ENCODE results near the gene FLII.
A peak's percentile ranks its signal among the peaks of the same experiment; 100 is the strongest.

FLII gene

DNA sequence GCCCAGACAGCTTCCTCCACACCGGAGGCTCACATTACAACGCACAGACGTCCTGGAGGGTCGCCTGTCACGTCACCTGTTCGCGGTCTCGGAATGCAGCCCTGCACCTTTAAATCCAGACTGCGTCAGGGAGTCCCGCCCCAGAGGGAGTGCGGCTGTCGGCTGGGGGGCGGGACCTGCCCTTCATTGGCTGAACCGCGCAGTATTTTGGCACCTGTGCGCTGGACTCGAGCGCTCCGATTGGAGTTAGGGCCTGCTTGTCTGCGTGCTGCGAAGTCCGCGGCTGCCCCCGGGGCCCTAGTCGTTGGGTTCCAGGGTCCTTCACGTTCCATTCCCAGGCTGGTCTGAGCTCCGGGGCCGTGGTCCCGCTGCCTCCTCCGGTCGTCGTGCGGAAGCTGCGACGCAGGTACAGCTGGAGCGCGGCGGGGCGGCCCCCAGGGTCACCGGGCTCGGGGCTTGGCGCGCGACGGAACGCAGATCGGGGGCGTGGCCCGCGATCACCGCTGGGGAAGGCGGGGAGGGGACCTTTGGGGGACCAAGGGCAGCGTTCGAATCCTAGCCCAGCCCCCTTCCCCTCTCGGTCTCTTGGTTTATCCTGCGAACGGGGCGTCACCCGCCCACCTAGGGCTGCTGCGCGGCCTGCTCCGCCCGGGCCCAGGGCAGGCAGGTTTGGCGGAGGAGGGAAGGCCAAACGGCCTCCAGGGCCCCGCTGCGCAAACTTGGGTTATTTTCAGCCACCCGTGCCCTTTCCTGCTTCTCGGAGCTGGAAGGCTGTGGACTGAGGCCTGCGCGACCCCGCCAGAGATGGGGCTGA lies 2.0 kb upstream of the FLII start, which contains the start of gene MIEF2:
Gene MIEF2, plus strand, starts transcription at position 331 of the 814 bp plus-strand sequence. CDS start 2,059 bp downstream, outside the sequence.
- ATAC-seq: peak; percentile 92 to 93

DNA sequence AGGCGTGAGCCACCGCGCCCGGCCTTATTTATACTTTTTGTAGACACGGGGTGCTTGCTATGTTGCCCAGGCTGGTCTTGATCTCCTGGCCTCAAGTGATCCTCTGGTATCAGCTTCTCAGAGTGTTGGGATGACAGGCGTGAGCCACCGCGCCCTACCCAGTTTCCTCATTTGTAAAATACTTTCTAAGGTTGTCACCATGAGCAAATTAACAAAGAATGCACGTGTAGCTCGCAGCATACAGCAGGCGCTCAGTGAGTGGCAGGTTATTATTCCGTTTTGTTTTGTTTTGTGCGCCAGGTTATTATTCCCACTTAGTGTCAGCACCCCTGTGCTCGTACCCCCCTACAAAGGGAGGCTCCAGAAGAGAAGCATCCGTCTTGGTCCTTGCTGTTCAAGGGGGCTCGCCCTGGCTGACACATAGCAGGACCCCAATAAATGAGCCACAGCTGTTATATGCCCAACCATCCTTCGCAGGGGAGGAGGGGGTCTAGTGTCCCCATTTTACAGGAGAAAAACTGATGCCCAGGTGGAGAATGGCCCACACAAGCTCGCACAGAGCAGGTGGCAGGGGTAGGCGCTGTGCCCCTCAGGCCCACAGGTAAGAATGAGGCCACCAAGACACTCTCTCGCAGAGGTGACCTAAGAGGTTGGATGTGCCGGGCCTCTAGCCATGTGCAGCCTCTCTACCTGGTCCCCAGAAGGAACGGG lies 1.2 kb upstream of the FLII start:
- ATAC-seq: peak in 1 of 2 donors; percentile 0

DNA sequence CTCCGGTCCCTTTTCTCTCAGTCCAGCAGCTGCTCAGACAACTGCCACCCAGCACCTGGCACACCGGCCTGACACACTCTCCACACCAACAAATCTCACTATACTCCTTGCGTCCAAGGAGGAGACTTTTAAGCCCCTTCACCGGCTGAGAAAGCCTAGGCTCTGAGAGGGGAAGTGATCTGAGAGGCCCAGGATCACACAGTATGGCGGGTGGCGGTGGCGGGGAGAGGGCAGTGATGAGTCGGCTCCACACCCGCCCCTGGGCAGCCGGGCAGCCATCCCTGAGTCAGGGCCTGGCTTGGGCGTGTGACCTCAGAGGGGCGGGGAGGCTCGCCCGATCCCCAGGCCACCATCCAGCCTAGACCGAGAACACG lies 569 bp downstream of the FLII start:
- peak; percentile 35 to 39 for ATAC-seq

DNA sequence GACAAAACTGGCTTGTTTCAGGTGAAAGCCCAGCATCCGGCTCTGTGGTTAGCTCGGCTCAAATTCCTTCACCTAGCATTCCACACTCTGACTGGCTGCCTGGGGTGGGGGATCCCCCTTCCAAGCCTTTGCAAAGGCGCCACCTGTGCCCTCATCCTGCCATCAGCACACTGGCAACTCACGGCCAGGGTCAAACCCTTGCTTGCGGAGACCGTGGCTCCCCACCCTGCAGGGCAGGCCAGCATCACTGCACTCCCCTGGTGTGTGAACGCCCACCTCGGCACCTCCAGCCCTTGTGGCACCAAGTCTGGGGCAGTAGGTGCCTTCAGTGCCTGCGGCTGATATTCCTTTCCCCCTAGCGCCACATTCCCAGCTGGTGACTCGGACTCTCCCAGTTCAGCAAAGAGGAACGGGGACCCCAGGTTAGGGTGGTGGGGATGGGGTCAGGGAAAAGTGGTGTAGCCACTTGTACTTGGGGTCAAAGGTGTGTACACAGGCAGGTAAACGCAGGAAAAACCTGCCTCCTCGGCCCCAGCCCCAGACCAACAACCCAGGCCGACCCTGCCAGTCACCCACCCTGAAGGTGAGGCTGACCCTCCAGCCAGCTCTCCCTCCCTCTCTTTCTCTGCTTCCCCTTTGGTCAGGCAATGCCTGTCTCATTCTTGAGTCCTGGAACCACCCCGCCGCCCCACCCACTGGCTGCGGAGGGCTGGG lies 1.1 kb downstream of the FLII start:
- ATAC-seq: no peak

DNA sequence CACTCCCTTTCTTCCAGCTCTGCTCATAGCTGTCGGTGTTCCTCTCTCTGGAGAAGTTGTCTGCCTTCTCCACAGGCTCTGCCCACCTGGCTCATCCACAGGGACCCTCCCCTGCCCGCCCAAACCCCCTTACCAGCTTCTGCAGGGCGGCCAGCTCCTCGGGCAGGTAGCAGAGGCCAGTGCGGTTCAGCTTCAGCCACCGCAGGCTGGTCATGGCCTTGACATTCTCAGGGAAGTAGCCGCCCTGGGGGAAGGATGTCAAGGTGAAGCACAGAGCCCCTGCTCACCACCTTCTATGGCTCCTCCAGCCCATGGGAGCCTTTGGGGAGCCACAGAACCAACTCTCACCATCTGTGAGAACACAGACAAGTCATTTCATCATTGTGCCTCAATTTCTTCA lies 1.8 kb downstream of the FLII start:
- no peak for ATAC-seq

DNA sequence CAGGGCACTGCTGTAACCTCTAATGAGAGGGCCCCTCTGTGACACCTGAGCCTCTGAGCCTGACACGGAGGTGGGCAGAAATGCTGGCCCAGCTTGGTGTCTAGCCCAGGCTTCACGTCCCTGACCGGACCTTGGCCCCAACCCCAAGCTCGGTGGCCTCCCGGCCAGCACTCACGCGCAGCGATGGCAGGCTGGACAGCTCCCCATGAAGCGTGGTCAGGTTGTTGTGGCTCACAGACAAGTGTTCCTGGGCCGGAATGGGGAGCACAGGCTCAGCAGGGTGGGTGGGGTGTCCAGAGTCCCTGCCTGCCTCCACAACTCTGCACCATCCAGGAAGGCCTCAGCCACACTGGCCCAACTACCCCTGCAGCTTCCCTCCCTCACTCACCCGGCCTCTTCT lies 2.2 kb downstream of the FLII start:
- ATAC-seq: no peak

DNA sequence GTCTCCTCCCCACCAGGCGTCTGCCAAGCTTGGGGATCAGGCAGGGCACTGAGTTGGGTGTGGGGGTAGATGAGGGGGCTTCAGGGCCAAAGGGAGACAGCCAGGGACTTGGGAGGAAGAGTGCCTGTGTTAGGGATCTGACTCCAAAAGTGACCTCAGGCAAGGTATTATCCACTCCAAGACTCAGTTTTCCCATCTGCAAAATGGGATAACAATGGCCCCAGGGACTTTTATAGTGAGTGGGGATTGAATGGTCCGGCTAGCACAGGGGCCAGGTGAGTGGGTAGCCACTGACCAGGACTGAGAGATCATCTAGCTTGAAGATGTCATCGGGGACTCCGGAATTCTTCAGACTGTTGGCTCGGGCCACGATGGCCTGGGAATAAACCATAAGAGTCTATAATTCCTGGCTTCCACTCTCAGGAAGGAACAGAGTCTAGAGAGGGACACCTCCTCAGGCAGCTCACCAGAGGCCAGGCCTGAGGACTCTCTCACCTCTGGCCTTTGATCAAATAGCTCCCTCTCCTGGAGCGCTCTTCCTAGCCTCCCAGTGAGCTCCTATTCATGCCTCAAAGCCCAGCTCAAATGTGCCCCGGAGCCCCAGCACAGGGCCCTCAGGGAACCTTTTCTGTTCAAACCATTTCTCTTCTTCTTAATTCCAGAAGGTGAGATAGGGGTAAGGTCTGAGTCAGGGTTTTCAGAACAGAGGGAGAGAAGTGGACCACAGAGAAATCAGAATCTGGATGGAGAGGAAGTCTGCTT lies 3.5 kb downstream of the FLII start:
- ATAC-seq: no peak

DNA sequence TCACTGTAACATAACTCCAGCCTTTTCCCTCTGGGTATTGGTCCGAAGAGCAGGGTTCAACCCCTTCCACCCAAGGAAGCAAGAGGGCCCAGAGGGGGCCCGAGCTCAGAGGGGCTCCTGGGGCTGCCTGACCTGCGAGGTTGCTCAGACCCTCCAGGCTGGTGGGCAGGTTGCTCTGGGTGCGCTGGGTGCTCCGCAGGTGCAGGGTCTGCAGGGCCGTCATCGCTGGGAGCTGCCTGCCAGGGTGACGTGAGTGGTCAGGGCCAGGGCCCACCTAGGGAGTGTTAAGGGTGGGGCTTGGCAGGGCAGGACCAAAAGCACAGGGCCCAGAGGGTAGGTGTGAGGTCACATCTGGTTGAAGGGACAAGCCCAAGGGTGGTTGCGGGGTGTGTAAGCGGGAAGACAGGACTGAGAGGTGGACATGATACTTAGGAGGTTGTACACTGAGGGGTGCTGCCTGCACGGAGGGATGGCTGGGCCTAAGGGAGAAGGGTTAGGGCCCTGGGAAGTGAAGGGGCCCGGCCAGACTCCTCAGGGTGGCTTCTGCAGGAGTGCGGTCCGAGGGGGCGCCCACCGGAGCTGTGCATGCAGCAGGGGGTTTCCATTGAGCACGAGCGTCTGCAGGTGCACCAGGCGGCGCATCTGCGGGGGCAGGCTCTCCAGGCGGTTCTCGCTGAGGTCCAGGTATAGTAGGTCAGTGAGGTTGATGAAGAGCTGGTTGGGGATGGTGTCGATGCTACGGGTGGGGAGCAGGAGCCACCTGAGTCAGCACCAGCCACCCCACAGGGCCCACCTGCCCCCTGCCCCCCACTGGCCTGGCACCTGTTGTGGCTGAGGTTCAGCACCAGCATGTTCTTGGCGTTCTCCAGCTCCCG lies 4.4 kb downstream of the FLII start:
- ATAC-seq: no peak

DNA sequence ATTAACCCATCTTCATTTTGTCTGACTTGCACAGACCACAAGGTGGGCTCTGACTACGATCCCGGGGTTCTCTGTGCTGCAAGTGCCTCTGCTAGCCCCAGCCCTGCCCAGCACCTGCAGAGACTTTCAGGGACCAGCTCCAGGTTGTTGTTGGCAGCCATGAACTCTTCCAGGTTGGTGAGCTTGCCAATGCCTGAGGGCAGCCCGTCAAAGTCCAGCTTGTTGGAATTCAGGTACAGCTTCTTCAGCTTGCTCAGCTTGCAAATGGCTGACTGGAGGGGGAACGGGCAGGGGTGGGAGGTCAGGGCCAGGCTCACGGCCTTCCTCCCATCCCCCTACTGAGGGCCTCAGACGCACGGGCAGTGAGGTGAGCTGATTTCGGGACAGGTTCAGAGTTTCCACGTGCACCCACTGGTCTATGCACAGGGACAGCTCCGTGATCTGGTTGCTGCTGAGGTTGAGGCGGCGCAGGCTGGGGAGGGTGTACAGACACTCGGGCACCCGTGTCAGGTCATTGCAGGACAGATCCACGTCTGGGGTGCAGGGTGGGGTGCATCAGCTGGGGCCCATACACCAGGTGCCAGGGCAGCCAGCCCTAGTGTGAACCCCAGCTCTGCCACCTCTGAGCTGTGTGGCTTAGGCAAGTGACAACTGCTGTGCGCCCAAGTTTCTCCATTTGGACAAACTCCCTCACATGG lies 5.2 kb downstream of the FLII start:
- ATAC-seq: no peak

DNA sequence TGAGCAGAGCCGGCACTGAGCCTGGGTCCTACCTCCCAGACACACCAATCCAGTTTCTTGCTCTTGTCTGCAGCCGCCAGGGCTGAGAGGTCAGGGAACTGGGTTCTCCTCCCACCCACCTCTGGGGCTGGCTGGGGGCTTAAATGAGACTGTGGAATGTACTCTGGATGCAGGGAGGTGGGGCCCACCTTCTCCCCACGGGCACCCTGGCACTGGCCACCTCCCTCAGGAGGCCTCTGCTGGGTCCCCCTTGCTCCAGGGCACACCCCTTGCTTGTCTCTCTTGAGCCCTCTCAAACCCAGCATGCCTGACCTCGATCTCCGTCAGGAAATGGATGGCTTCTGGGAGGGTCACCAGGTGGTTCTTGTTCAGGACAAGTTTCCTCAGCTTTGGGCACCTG lies 6.4 kb downstream of the FLII start:
- no peak for ATAC-seq

DNA sequence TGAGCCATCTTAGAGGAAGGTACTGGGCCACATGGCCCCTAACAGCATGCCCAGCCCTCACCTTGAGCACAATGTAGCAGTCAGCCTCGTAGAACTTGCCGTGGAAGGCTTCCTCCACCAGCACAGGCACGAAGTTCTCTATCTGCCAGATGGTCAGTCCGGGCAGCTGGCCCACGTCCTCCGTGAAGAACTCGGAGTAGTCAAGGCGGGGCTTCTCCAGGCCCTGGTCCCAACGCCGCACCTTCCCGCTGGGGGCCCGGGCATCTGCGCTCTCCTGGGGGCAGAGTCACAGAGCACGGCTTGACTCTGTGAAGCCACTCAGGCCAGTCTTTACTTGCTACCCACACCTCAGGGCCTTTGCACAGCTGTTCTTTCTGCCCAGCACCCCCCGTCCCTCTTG lies 7.3 kb downstream of the FLII start:
- no peak for ATAC-seq

DNA sequence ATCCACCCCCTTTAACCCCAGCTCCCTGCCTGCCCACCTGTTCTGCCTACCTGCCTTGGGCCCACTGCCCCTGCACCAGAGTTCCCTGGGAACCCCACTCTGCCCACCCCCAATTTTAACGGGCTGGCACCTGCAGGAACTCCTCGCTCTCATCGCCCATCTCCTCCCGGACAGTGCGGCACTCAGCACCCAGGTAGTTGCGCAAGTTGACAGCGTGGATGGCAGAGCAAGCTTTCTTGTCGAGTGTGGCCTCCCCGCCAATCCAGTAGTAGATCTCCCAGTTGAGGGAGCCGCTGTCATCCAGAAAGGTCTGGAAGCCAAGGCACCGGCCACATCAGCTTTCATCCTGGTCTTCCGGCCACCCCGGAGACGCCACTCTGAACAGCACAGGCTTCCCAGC lies 7.8 kb downstream of the FLII start:
- ATAC-seq: no peak

DNA sequence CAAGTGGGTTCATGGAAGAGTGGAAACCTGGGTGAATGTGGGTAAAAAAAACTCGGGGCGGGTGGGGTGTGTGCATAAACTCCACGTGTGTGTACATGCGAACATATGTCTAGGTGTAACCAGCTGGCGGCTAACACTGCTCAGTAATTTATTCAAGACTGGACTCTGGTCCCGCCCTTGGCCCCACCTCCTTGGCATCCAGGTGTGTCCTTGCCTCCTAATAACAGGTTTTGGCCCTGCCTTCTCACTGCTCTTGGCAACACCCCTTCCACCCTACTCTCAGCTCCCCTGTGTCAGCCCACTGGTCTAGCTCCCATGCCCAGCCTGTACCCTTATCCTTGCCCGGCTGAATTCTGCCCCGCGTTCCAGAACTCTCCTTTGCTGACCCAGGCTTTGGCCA lies 8.3 kb downstream of the FLII start:
- ATAC-seq: no peak

DNA sequence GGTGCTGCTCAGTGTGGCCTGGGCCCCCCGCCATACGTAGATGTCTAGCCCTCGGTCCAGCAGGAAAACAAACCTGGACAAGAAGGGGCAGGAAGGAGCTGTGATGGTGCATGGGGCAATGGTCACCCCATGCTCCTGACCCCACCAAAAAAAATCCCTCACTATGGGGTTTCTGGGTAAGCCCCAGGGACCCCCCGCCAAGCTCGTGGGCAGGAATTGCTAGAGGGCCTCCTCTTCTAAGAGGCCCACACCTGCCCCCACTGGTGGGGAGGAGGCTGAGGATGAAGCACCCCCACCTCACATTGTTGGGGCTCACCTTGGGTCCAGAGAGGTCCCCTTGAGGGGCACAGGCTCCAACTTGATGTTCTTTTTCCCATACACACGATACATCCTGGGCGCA lies 9.7 kb downstream of the FLII start:
- ATAC-seq: no peak

DNA sequence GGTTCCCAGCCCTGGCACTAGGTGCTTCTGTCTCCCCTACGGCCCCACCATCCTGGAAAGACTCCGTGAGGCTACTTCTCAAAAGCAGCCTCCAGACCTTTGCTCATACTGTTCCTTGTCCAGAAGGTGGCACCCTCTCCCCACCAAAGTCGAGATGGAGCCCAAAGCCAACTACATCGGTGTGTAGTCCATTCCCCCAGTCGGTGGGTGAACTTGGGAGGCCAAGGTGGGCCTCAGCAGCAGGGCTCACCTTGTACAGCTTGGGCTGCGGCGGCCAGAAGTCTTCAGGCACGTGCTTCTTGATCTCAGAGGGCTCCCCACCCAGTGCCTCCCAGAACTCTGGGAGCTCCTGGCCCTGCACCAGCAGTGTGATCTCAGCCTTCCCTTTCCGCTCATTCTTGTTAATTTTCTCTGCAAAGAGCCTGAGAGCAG lies 10.2 kb downstream of the FLII start:
- peak; percentile 55 to 67 for ATAC-seq

DNA sequence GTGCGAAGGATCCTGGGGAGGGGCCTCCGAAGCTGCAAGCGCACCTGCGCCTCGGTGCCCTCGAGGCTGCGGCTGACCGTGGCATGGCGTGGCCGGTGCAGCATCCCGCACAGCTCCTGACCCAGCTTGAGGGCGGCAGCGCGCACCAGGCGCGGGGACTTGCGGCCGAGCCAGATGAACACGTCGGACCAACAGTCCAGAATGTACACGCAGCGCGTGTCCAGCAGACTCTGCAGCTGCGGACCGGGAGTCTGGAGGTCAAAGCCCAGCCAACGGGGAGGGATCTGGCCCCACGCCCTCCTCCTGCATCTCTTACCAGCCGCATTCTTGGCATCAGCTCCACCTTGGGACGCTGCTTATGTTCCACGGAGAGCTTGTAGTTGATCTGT lies 10.9 kb downstream of the FLII start:
- ATAC-seq: no peak

DNA sequence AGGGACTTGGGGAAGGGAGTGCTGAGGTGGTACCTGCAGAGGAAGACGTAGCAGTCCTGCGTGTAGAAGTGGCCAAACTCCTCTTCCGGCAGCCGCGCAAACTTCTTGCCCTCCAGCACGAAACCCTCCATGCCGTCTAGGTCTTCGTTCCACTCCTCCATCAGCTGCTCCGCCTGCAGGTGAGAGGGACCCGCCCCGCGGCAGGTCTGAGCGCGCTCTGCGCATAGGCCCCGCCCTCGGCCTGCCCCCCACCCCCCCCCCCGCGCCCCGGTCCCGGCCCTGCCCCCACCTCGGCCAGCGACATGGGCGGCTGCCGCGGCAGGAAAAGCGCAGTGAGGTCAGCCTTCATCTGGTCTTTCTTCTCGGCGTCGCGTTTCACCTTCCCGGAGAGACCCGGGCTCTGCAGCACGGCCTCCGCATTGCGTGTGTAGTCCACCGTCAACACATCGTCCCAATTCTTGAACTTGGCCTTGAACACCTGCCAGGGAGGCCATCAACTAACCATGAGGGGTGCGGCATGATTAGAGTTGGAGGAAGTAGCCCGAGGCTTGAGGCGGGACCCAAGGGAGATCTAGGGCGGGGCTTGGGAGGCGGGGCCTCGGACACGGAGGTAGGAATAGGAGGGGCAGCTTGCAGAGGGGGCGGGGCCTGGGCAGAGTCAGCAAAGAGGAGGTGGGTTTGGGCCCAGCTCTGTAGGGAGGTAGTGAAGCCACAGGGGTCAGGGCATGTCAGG lies 11.5 kb downstream of the FLII start:
- ATAC-seq: no peak

DNA sequence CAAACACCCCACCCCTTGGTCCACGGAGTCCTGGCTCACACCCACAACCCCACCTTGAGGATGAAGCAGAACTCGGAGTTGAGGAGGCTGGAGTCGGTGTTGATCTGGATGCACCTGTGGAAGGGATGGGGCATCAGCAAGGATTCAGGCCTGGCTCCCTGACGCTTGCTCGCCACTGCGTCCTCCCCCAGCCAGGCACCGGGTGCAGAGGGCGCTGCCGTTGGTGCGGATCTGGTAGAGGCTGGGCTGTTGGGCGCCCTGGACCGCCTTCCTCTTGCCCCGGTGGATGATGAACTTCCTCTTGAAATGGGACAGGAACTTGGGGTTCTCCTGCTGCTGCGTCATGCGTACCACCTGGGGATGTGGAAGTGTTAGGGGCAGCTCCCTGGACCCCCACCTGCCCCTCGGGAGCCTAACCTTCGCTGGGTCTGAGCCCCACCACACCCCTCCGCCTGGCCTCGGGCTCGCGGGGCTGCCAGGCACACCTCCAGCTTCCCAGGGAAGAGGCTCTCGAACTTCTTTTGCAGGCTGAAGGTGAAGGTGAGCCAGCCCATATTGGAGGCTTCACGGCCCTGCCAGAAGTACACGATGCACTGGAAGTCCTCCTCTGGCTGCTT lies 12.3 kb downstream of the FLII start:
- ATAC-seq: no peak

DNA sequence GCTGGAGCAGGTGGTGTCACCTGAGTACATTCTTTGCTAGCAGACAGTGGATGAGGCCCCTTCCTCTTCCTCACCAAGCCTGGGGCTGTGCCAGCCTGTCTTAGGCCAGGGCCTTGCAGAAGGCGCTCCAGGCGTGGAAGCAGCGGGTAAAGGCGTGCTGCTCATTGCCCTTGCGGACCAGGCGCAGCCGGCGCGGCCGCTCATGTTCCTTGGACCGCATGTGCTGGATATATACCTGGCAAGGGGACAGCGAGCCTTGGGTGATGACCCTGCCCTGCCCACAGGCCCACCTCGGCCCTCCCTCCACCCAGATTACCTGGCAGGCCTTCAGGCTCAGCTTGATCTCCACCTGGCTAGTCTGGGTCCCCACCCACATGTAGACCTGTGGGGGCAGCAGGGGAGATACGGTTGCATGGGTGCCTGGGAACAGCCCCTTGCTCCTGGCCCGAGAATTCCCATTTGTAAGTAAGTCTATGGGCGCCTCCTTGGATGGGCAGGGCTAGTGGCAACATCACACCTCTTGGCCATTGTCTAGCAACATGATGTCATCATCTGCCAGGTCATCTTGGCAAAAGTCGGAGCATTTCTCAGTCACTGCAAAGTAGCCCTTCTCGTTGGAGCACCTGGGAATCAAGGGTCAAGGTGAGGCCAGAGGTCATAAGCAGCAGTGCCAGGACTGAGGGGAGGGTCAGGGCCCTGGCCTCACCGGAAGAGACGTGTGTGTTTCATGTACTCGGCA lies 13.3 kb downstream of the FLII start:
- ATAC-seq: no peak
